ENCODE results near the gene ADH1A. TPM values are rescaled to one million over a fixed set of nuclear protein-coding genes. Genes with fewer than 3 reads are reported as not detected.
A peak's percentile ranks its signal among the peaks of the same experiment; 100 is the strongest.

The ADH1A gene
- 355 TPM for total RNA-seq

DNA sequence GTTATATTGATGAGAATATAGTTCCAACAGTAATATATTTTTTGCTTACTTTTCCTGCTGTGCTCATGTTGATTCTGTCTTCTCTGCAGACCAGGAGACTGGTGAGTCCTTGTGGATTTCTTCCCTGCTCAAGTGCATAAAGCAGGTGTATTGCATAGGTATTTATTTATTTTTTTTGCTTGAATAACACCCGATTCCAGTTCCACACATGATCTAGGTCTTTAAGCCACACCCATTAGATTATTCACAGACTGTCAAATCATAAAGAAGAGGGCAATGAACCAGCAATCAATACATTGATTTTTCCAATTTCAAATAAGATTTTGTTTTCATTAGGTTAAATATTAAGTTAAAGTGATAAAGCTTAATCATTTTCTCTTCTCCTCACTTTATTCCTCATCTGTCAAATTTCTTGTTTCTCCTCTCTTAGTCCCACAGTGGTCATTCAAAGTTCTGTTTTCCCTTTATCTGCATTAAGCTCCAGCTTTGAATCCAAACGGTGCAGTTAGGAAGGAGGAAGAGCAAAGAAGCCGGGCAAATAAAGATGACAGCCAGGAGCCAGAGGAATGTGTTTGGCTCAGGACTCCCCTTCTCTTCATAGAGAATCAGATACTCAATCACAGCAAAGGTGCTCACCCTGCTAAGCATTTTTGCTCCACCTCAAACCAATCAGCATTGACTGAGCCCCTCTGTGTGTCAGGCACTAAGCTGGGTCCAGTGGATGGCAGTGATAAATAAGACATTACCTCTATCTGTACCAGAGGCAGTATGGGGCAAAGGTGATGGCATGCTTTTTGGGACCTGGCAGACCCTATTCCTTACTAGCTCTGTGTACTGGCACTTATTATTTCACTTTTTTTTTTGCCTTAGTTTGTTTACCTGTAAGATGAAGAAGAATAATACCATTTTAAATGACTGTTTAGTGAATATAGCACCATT lies at the start of gene ADH1A:
TSS of gene ADH1A (minus strand) at position 138 of the 939 bp plus-strand sequence. CDS start at position 67, 71 bp downstream.
- DNase-seq (ENCODE audit: low spot score) (no peak), ATAC-seq (peak; percentile 71)

- DNase-seq (ENCODE audit: low spot score) (no peak), ATAC-seq (no peak)
Measured at GRCh38 chr4:99339172-99339571, 48.4 kb upstream of the ADH1A start.

- ATAC-seq (peak; percentile 11), DNase-seq (ENCODE audit: low spot score) (no peak)
Measured at GRCh38 chr4:99336553-99336952, 45.8 kb upstream of the ADH1A start.

DNA sequence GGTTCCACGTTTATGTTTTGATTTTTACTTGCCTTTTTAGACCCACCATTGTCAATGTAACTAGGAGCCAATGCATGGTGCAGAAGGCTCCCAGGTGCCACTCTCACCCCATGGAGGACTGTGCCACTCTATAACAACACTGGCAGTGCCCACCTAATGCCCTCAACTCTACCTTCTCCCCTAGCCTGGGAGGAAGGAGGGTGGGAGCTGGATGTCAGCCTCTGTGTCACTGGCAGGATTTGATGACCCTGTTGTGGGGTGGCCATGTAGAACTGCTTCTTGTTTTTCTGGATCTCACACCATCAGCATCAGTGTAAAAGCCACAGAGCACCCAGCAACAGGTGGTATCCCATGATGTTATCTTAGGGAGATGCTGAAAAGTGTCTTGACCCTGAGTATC lies 44.1 kb upstream of the ADH1A start:
- peak; percentile 66 for ATAC-seq
- no peak for DNase-seq (ENCODE audit: low spot score)

DNA sequence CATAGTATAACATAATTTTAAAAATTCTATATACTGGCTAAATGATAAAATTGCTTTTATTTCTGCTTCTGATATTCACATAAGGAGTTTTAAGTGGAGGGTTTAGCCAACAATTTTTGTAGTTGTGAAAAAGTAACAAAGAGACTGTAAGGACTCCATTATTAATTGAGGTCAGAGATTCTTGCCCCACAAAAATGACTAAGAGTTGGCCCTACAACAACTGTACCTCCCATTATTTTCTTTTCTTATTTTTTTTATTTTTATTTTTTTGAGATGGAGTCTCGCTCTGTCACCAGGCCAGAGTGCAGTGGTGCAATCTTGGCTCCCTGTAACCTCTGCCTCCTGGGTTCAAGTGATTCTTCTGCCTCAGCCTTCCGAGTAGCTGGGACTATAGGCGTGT lies 39.9 kb upstream of the ADH1A start:
- DNase-seq (ENCODE audit: low spot score) (no peak), ATAC-seq (no peak)

- ATAC-seq (no peak), DNase-seq (ENCODE audit: low spot score) (no peak)
Measured at GRCh38 chr4:99329876-99330275, 39.1 kb upstream of the ADH1A start.

DNA sequence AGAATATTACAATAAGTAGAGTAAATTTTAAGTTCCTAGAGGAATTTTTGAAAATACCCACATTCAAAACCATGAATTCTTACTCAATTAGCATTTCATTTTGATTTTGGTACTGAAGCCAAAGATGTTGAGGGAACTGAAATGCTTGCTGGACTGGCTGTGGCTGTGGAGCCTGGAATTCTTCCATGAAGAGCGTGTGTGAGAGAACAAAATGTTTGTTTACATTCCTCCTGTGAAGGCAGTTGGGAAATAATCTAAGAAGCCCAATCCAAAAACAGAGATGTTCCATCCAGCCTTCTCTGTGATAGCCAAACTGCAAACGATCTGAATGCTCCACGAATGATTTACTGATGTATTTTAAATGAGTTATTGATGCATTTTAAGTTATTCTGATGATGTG lies 34.2 kb upstream of the ADH1A start:
- ATAC-seq, result peak; percentile 42
- DNase-seq (ENCODE audit: low spot score), result peak; percentile 81

- ATAC-seq, result peak; percentile 10
- no peak for DNase-seq (ENCODE audit: low spot score)
Measured at GRCh38 chr4:99324361-99324760, 33.6 kb upstream of the ADH1A start.

DNA sequence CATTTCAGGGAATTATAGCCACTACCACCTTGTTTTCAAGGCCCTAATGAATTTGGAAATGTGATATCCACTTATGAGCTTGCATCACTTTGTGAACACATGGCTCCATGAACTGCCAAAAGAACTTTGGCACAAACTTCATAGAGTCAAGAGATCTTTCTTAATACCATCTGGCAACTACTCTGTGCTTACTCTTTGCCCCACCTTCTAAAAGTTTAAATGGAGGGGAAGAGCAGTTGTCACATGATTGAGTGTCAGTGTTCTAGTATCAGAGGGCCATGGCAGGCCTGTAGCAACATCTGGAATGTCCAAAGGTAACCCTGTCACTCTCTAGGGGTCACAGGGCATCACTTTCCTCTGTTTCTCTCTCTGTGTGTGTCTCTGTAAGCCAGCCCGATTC lies 33.0 kb upstream of the ADH1A start:
- ATAC-seq (peak; percentile 72), DNase-seq (ENCODE audit: low spot score) (peak; percentile 79)

GRCh38 chr4:99321241-99322191 lies 30.7 kb upstream of the ADH1A start, which contains the start of gene ADH1B:
Gene ADH1B, minus strand, starts transcription at chr4:99321401. Its CDS starts 70 bp downstream, at chr4:99321331.
- DNase-seq (ENCODE audit: low spot score) (peak; percentile 58), ATAC-seq (peak; percentile 23)

- ATAC-seq, result peak; percentile 38
- DNase-seq (ENCODE audit: low spot score), result peak; percentile 68
Measured at GRCh38 chr4:99317811-99318210, 27.0 kb upstream of the ADH1A start.

GRCh38 chr4:99317354-99317753 lies 26.6 kb upstream of the ADH1A start:
- DNase-seq (ENCODE audit: low spot score), result no peak
- peak; percentile 16 for ATAC-seq

DNA sequence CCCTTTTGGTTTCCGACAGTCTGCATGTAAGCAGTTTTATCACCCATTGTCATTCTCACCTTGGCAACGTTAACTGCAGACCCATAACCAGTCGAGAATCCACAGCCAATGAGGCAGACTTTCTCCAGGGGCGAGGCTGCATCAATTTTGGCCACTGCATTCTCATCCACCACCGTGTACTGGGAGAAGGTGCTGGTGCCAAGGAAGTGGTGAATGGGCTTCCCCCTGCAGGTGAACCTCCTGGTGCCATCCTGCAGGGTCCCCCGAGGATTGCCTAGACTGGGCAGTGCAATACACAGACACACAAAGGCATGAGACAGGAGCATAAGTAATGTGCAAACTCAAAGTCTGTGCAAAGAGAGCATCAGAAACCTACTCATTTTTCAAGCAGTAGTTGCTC lies 25.1 kb upstream of the ADH1A start:
- ATAC-seq (peak; percentile 18), DNase-seq (ENCODE audit: low spot score) (peak; percentile 65)

DNA sequence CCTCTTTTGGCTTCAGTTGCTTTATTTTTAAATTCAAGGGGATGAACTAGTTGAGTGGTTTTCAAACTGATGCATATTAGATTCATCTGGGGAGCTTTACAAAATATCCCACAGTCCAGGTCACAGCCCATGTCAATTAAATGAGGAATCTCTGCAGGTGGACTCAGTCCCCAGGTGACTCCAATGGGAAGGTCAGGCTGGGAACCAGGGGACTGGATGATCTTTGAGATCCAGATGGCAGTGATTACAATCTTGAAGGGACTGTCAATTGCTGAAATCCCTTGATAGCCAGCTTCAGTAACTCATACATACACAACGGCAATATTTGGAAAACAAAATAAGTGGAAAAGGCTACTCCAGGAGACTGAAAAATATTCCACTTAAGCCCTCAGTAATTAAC lies 23.4 kb upstream of the ADH1A start:
- no peak for DNase-seq (ENCODE audit: low spot score)
- ATAC-seq, result peak; percentile 5

GRCh38 chr4:99310389-99310788 lies 19.6 kb upstream of the ADH1A start:
- DNase-seq (ENCODE audit: low spot score), result no peak
- no peak for ATAC-seq

- DNase-seq (ENCODE audit: low spot score) (peak; percentile 84), ATAC-seq (peak; percentile 57)
Measured at GRCh38 chr4:99305638-99306400, 15.0 kb upstream of the ADH1A start.

- ATAC-seq, result no peak
- no peak for DNase-seq (ENCODE audit: low spot score)
Measured at GRCh38 chr4:99301376-99302164, 10.8 kb upstream of the ADH1A start.

DNA sequence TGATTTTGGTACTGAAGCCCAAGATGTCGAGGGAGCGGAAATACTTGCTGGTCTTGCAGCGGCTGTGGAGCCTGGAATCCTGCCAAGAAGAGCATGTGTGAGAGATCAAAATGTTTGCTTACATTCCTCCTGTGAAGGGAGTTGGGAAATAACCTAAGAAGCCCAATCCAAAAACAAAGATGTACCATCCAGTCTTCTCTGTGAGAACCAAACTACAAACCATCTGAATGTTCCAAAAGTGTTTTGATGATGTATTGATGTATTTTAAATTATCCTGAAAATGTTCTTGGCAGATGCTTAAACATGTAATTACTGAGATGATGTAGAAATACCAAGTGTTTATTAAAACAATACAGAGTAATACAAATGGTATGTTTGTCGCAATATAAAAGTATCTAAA lies 10.1 kb upstream of the ADH1A start:
- DNase-seq (ENCODE audit: low spot score), result peak; percentile 73
- ATAC-seq, result no peak

GRCh38 chr4:99293357-99293756 lies 2.6 kb upstream of the ADH1A start:
- DNase-seq (ENCODE audit: low spot score) (no peak), ATAC-seq (no peak)

- no peak for DNase-seq (ENCODE audit: low spot score)
- ATAC-seq, result no peak
Measured at GRCh38 chr4:99285387-99285786, 5.4 kb downstream of the ADH1A start.

All from left lobe of liver (tissue), 2 donors.